NCI-H1048 (cell line): ENCODE measurements around the gene CNTFR.
"Not testable (repeated sequence)": the region's sequence is repeated elsewhere in the genome, so short reads cannot be mapped to it uniquely, and the experiment has no call there.

Source experiments
- DNase-seq: peaks from one replicate; lab custom pipeline; 2025; lab: John Stamatoyannopoulos, UW

CNTFR gene

GRCh38 chr9:34554211-34555001, 35.1 kb downstream of the CNTFR start:
- DNase-seq = no peak

- DNase-seq = no peak
These were observed 36.0 kb downstream of the CNTFR start for GRCh38 chr9:34553511-34554021.

GRCh38 chr9:34552986-34553385, 36.5 kb downstream of the CNTFR start:
- no peak for DNase-seq

GRCh38 chr9:34552606-34552981, 36.9 kb downstream of the CNTFR start:
- DNase-seq = no peak

- DNase-seq = no peak
These were observed 37.5 kb downstream of the CNTFR start for GRCh38 chr9:34551751-34552605.

GRCh38 chr9:34550681-34551270, 38.7 kb downstream of the CNTFR start:
- DNase-seq = no peak

GRCh38 chr9:34550016-34550680, 39.4 kb downstream of the CNTFR start:
- no peak for DNase-seq

GRCh38 chr9:34549407-34549732, 40.2 kb downstream of the CNTFR start:
- DNase-seq = no peak

- DNase-seq = no peak
These were observed 41.4 kb downstream of the CNTFR start for GRCh38 chr9:34547960-34548611.

GRCh38 chr9:34546834-34547827, 42.4 kb downstream of the CNTFR start:
- DNase-seq = no peak

- no peak for DNase-seq
These were observed 43.3 kb downstream of the CNTFR start for GRCh38 chr9:34546102-34546833.

GRCh38 chr9:34545497-34545896, 44.0 kb downstream of the CNTFR start:
- DNase-seq = no peak

GRCh38 chr9:34544035-34544434, 45.5 kb downstream of the CNTFR start:
- DNase-seq = no peak

- no peak for DNase-seq
These were observed 48.0 kb downstream of the CNTFR start for GRCh38 chr9:34541540-34541939.

GRCh38 chr9:34540827-34541226, 48.7 kb downstream of the CNTFR start:
- no peak for DNase-seq

- no peak for DNase-seq
These were observed 52.8 kb downstream of the CNTFR start for GRCh38 chr9:34536685-34537084.

GRCh38 chr9:34532041-34532440, 57.5 kb downstream of the CNTFR start:
- DNase-seq = not testable (repeated sequence)

- no peak for DNase-seq
These were observed 63.5 kb downstream of the CNTFR start for GRCh38 chr9:34526026-34526425.

GRCh38 chr9:34524349-34524748, 65.2 kb downstream of the CNTFR start:
- DNase-seq = no peak
